Uterus (tissue), 2 donors: ENCODE results near the gene ZDHHC14.

Source experiments
- CTCF ChIP-seq, 4 experiments: fragments of 200-600 bp in 2 of 4; fragments of 450-650 bp in 2 of 4; sonication (generic) in 2 of 4; IDR thresholded peaks; one replicate each; pipeline ENCODE4 v1.5.1; 2016 to 2019; ENCODE audit warnings: antibody characterized with exemption in 4 of 4, mild to moderate bottlenecking in 2 of 4, moderate library complexity in 1 of 4
- POLR2A ChIP-seq, 2 donors: fragments of 450-650 bp; IDR thresholded peaks; one replicate each; pipeline ENCODE4 v1.6.1; 2016; ENCODE audit warnings: antibody characterized with exemption in 2 of 2, mild to moderate bottlenecking in 1 of 2, moderate library complexity in 1 of 2

GRCh38 chr6:157492741-157493140 lies 111.8 kb downstream of the ZDHHC14 start:
- TF ChIP-seq CTCF (IDR thresholded peaks at IDR 0.05): no peak
- TF ChIP-seq POLR2A (IDR thresholded peaks at IDR 0.05): no peak
